Measurements from ENCODE around the gene PGRMC2. TPM values are rescaled to one million over a fixed set of nuclear protein-coding genes. Genes with fewer than 3 reads are reported as not detected.

Gene PGRMC2
- polyA plus RNA-seq, 12 donors: 72.1 to 89.3 (median 82.4) TPM; not detected in 1

DNA sequence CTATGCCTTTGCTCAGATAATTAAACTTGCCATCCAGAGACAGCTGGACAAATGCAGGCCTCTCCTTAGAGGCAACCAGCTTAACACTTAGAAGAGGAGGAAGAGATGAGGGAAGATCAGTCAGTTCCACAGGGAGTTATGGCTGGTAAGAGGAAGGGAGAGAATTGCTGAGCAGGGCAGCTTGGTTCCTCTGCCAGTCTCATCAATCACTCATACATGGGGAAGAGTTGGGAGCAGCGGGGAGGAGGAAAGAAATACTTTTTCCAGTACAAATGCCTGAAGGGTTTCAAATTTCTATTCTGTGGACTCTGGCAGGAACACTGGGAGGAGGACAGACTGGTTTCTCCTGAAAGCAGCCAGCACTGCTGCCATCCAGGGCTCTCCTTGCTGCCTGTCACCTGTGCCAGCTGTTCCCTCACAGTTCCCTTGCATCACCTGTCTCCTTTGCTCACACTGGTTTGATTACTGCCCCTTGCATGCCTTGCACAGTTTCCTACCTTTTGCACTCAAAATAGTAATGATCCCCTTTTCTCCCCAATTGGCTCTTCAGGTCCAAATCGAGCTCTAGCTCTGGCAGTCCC lies 59.5 kb downstream of the PGRMC2 start:
- DNase-seq: no peak

DNA sequence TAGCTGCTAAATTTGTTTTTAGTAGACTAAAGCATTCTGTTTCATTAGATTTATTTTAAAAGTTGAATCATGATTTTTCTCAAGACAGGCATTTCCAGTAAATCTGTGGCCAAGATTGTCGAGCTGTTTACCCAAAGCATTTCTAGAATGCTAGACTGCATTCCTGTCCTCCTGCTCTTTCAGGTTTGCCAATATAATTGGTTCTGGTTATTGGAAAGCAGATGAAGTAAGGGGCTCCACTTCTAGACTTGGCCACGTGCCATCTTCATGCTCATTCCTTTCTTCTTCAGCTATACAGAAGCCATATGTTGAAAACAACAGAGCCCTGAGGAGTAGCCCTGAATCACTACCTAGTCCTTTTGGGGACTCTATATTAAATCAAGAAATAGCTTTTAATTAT lies 62.5 kb downstream of the PGRMC2 start:
- no peak for DNase-seq

DNA sequence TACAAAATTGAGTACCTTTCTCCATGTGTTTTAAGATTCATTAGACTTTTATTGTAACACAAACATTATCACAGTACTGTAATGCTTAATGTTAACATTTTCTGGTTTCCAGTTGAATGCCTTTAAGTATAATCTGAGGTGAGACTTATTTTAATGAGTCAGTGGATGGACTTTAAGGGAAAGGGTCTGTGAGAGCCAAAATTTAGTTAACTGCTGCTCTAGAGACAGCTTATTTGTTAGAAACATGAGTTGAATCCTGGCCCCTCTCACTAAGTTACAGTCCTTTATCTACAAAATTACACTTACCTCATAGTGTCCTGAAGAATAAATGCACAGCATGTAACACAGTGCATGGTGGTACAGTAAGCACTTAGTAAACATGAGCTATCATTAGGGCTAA lies 66.0 kb downstream of the PGRMC2 start:
- no peak for DNase-seq

DNA sequence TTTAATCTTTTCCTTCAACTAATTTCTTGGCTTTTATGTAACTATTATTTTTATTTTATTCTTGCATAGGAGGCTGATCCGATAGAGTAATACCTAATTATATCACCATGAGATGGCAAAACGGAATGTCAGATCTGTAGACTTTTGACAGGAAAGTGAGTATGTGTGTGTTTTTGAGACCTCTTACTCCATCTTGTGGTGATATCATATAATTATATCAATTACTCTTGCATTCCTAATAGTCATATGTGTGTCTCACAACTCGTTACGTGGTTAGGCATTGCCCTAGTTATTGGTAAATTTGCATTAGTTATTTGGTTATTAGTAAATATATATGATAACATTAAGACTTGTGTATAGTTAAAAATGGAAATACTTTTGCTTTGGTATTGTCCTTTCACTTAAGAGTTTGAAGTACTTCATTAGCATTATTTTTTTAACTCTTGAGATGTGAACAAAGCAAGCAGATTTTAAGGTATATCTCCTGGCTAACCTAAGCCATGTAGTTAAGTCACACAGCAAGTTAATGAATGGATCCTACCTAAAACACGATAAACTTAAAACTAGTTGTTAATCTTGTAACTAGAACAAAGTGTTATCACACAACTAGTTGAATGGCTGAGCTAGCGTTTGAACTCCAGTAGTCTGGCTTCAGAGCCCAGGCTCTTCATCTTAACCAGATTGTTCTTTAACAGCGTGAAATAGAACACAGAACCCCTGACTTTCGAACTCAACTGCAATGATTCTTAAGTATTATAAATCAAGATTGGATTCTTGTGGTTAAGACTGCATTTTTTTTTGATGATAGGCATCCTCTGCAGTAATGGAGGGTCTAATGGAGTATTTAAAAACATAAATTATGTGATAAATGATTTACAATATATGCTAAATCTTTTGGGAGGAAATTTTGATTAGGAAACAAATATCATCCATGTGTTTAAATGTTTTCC lies 67.1 kb downstream of the PGRMC2 start:
- DNase-seq: no peak

Other genes with a start within 250 kb of the PGRMC2 start
- 10 to 100 TPM in 11 of 12 donors, not detected in 1; 19.0 to 27.1 (median 23.0) TPM for gene LARP1B, start 226.5 kb downstream of the PGRMC2 start, polyA plus RNA-seq (ENCODE audit: insufficient read length in 12 of 12)

Measured in muscle of arm (tissue), 12 donors.